Pons (tissue), 1 donor: Measurements from ENCODE around the gene ZNF438.
"Not testable (repeated sequence)": the region's sequence is repeated elsewhere in the genome, so short reads cannot be mapped to it uniquely, and the experiment has no call there.

ENCODE experiments used
- DNase-seq: peaks from one replicate; pipeline ENCODE4 v3.0.0-alpha.2; 2016; ENCODE audit warnings: low spot score

Gene ZNF438

GRCh38 chr10:31031558-31032257 lies at the start of gene ZNF438:
TSS of gene ZNF438 (minus strand) at chr10:31031865. CDS start at chr10:30877034, 154,831 bp downstream.
- DNase-seq, result peak; percentile 95

- DNase-seq, result no peak
Observed at GRCh38 chr10:31076610-31076988, 44.9 kb upstream of the ZNF438 start.

GRCh38 chr10:31075881-31076609 lies 44.4 kb upstream of the ZNF438 start:
- no peak for DNase-seq

DNA sequence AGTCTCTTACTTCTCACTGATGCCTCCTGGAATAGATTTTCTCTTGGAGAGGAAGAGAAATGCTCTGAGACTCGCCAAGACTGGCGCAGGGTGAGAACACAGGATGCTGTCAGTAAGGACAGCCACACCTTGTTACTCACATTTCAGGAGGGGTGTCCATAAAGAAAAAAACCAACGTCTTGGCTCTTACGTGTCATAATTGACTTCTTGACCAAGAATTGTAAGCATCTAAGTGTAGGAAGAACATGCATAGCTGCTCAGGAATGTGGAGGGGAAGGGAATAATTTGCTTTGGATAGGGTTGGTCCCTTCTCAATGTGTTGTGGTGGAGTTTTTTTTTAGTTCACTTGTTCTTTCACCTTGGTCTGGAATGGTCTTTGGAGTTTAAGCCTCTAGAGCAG lies 43.8 kb upstream of the ZNF438 start:
- DNase-seq, result no peak

DNA sequence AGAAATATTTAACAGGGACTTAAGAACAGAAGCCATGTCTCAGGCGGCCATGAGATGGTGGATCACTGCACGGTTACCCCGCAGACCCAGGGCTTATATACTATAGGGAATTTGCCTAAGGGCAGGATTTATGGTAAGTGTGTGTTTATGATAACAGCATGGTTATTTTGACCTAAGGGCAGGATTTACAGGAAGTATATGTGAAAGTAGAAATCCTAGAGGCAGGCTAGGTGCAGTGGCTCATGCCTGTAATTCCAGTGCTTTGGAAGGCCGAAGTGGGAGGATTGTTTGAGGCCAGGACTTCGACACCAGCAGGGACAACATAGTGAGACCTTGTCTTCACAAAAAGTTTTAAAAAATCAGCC lies 43.0 kb upstream of the ZNF438 start:
- DNase-seq, result no peak

DNA sequence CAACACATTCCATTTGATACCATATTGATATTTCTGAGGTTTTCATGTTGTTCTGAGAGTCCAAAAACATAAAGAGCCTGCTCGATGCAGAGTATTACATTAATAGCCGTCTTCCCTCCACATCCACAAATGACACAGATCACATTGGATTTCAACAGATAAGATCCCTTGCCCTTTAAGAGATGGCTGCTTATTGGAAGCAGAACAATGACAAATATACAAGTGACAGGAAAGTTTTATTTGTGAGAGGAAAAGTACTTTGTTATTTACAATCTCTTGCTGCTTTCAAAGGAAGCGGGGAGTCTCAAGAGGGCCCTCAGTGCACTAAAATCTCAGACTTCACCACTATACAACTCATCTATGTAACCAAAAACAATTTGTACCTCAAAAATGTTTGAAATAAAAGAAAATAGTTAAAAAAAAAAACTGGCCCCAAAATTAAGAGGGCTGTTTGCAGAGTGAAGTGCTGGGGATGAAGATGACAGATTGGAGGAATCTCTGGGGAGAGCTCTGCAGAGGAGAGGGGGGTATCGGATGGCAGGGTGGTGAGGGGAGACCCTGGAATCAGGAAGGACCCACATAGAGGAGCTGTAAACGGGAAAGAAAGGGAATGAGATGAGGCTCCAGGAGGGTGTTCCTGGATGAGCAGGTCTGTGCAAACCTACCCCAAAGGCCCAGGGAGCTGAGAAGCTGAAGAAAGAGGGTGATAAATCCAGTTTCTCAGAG lies 42.5 kb upstream of the ZNF438 start:
- no peak for DNase-seq

- DNase-seq, result no peak
Observed at GRCh38 chr10:31073211-31073610, 41.5 kb upstream of the ZNF438 start.

DNA sequence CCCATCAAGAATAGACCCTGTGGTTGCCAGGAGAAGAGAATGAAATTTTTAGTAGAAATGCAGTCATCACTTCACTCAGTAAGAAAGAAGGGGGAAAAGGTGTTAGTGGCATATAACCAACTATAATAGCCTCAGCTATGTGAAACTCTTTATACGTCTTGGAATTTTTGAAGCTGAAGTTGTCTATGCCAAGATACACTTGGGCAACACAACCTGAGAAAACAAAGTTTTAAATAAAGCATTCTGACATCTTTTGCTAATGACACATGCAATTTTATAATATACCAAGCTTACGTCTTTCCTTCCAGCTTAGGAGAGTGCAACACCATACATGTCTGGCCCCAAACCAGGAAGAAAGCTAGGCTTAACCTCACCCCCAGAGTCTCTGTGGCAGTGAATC lies 40.8 kb upstream of the ZNF438 start:
- no peak for DNase-seq

- DNase-seq, result no peak
Observed at GRCh38 chr10:31071232-31072005, 39.8 kb upstream of the ZNF438 start.

DNA sequence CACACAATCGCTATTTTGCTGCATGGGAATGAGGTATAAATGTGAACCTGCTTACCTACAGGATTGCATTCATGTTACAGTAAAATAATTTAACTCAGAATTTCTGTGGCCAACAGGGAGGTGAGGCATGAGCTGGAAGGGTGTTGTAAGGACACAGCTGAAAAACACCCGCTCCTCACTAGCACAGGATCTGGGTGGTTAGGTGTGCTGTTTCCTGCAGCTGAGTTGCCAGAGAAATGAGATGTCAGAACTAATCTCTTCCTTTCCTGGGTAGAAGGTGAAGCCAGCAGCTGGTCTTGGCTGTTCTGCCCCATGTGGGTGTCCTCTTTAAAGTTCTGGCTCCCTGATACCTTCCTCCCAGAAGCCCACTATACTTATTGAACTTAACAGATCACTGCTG lies 39.0 kb upstream of the ZNF438 start:
- no peak for DNase-seq

DNA sequence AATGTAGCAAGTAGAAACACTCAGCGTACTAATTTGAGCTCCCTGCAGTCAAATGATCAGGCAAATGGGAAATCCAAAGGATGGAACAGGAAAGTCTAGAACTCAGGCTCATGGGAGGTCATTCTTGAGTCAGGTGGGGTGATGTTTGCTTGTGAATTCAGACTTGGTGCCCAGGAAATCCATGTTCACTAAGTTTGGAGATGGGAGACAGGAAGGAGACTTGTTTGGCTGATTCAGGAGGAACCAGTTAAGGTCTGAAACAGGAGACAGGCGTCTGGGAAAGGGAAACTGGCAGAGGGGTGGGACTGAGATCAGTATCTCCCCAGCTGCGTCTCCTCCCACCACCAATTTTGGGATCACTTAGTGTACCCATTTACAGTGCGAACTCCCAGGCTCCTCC lies 38.4 kb upstream of the ZNF438 start:
- DNase-seq, result no peak

- DNase-seq, result no peak
Observed at GRCh38 chr10:31069411-31069810, 37.7 kb upstream of the ZNF438 start.

DNA sequence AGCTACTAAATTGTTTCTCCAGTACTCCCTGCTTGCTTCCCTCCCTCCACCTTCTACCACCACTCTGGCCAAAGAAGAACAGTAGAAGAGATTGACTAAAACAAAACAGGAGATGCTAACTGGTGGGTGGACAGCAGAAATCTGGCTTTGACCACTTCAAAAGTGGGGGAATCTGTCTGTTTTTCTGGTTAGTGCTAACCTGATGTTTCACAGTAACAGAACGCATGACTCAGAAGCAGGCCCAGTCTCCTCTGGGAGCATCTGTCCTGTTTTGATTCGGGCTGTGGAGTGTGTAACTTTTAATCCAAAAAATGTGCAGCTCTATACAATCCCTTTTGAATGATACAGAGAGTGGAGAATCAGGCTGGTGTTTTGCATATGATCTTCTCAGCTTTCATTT lies 32.7 kb upstream of the ZNF438 start:
- no peak for DNase-seq

DNA sequence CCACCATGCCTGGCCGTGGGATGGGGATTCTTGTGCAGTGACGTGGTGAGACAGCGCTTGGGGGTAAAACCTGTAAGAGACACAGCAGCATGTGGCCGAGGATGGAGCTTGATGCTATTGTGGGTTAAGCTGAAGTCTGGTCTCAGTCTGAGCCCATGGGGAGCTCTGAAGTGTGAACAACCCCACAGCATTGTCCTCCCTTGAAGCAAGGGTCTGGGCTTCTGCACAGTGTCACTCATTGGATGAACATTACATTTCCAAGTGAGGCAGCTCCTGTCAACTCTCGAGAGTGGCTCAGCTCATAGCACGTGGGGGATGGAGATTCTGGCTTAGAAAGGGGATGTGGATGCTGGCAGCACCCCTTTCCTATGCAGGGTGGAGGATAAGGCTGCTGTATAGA lies 32.2 kb upstream of the ZNF438 start:
- DNase-seq, result no peak

GRCh38 chr10:31062856-31063255 lies 31.2 kb upstream of the ZNF438 start:
- no peak for DNase-seq

DNA sequence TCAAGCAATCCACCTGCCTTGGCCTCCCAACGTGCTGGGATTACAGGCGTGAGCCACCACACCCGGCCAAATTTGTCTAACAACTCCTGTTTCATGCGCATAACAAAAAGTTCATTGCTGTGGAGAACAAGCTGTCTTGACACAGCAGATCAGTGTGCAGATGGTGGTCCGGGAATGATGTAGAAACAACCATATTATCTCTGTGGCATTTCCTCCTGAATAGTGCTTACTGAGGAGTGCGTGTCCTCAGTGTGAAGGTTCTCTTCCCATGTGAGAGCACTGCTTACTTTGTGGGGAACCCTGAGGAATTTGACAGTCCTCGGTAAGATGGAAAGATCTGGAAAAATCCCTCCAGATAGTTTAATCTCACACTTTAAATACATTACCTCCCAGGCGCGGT lies 30.3 kb upstream of the ZNF438 start:
- no peak for DNase-seq

DNA sequence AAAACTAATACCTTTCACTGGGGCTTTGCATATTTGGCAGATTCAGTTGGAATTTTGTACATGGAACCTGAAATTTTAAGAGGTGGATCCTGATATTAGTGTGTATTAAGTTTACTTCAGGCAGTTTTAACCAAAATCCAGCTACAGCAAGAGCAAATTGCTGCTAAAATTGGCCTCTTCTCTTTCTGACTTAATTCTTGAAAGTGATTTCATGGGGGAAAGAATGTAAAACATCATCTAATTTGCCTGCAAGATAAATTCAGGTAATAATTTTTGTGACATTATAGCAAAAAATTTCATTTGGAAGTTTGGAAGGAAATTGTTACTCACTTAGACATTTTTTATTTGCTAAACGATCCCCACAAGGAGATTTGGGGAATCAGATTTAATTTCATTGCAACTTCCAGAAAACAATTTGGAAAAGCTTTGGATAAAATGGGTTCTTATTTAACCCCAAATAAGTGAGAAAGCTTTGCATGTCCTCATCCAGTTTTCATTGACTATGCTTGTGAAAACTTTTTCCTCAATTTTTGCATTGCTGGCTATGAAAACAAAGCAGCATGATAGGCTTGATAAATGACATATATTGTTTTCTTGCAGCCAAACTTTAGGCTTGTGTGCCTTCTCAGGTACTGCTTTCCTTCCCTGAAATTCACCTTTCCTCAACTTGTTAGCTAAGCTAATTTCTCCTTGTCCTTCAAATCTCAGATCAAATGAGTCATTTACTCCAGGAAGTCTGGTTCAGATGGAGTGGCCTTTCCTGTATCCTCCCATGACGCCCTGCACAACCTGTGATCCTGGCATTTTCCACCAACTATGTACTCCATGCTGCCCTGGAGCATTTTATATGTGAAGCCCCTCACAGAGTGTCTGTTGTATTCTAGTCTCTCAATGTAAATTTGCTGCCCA lies 27.4 kb upstream of the ZNF438 start:
- DNase-seq, result no peak

DNA sequence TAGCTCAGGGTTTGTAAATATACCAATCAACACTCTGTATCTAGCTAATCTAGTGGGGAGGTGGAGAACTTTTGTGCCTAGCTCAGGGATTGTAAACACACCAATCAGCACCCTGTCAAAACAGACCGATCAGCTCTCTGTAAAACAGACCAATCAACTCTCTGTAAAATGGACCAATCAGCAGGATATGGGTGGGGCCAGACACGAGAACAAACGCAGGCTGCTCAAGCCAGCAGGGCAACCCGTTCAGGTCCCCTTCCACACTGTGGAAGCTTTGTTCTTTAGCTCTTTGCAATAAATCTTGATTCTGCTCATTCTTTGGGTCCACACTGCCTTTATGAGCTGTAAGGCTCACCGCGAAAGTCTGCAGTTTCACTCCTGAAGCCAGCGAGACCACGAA lies 25.0 kb upstream of the ZNF438 start:
- not testable (repeated sequence) for DNase-seq

DNA sequence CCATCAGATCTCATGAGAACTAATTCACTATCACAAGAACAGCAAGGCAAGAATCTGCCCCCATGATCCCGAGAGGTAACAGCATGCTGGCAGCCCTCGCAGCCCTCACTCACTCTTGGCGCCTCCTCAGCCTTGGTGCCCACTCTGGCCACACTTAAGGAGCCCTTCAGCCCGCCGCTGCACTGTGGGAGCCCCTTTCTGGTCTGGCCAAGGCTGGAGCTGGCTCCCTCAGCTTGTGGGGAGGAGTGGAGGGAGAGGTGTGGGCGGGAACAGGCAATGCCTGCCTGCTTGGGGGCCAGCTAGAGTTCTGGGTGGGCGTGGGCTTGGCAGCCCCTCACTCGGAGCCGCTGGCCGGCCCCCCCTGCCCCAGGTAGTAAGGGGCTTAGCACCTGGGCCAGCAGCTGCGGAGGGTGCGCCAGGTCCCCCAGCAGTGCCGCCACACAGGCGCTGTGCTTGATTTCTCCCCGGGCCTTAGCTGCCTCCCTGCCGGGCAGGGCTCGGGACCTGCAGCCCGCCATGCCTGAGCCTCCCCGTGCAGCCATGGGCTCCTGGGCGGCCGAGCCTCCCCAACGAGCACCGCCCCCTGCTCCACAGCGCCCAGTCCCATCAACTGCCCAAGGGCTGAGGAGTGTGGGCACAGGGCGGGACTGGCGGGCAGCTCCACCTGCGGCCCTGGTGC lies 24.0 kb upstream of the ZNF438 start:
- DNase-seq, result no peak

- DNase-seq, result no peak
Observed at GRCh38 chr10:31051703-31052102, 20.0 kb upstream of the ZNF438 start.

- no peak for DNase-seq
Observed at GRCh38 chr10:31042670-31043069, 11.0 kb upstream of the ZNF438 start.
